B cell (primary cell): ENCODE results near the gene KRTAP5-8.

Experiments used
- CTCF ChIP-seq: fragments of 200-600 bp; IDR thresholded peaks from one replicate; pipeline ENCODE4 v1.8.0; 2022; ENCODE audit warnings: antibody characterized with exemption, mild to moderate bottlenecking
- EZH2 ChIP-seq: IDR thresholded peaks from 2 replicates; pipeline ENCODE4 v1.6.1; 2012; ENCODE audit warnings: borderline replicate concordance, low read depth, mild to moderate bottlenecking, moderate library complexity, low read length; ENCODE audit not compliant: insufficient read depth, poor library complexity, severe bottlenecking

- TF ChIP-seq CTCF (peak; percentile 75), EZH2 (no peak)
Measured at GRCh38 chr11:71580057-71581003, 42.5 kb downstream of the KRTAP5-8 start.
